AG09309 (cell line): Measurements from ENCODE around the gene ELAPOR1.

Experiments
- DNase-seq: peaks from one replicate; pipeline ENCODE4 v3.0.0-alpha.2; 2010; ENCODE audit warnings: low read depth
- H3K4me3 ChIP-seq: 2 replicates; pipeline ENCODE4 v1.5.1; 2011; ENCODE audit warnings: mild to moderate bottlenecking, low read depth, low read length, moderate library complexity; ENCODE audit not compliant: control insufficient read depth
- TF ChIP-seq, protein P1 (sequence below): IDR thresholded peaks from 2 replicates; pipeline ENCODE4 v1.5.1; 2011; ENCODE audit warnings: mild to moderate bottlenecking, low read depth, low read length, inconsistent platforms; ENCODE audit not compliant: insufficient read depth, control insufficient read depth; ENCODE audit errors: missing control alignments

The ELAPOR1 gene

GRCh38 chr1:109111386-109112055 lies 2.4 kb upstream of the ELAPOR1 start:
- TF ChIP-seq, protein P1, sequence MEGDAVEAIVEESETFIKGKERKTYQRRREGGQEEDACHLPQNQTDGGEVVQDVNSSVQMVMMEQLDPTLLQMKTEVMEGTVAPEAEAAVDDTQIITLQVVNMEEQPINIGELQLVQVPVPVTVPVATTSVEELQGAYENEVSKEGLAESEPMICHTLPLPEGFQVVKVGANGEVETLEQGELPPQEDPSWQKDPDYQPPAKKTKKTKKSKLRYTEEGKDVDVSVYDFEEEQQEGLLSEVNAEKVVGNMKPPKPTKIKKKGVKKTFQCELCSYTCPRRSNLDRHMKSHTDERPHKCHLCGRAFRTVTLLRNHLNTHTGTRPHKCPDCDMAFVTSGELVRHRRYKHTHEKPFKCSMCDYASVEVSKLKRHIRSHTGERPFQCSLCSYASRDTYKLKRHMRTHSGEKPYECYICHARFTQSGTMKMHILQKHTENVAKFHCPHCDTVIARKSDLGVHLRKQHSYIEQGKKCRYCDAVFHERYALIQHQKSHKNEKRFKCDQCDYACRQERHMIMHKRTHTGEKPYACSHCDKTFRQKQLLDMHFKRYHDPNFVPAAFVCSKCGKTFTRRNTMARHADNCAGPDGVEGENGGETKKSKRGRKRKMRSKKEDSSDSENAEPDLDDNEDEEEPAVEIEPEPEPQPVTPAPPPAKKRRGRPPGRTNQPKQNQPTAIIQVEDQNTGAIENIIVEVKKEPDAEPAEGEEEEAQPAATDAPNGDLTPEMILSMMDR = no peak
- no peak for DNase-seq

GRCh38 chr1:109112056-109112651 lies 1.8 kb upstream of the ELAPOR1 start:
- TF ChIP-seq, protein P1 = peak; percentile 33
- no peak for DNase-seq
- H3K4me3 ChIP-seq = peak overlapping the region; percentile 25; the same call in 1 of the 2 replicates

More at GRCh38 chr1:109111386-109112055, 2.4 kb upstream of the ELAPOR1 start:
- no peak overlapping the region for H3K4me3 ChIP-seq

DNA sequence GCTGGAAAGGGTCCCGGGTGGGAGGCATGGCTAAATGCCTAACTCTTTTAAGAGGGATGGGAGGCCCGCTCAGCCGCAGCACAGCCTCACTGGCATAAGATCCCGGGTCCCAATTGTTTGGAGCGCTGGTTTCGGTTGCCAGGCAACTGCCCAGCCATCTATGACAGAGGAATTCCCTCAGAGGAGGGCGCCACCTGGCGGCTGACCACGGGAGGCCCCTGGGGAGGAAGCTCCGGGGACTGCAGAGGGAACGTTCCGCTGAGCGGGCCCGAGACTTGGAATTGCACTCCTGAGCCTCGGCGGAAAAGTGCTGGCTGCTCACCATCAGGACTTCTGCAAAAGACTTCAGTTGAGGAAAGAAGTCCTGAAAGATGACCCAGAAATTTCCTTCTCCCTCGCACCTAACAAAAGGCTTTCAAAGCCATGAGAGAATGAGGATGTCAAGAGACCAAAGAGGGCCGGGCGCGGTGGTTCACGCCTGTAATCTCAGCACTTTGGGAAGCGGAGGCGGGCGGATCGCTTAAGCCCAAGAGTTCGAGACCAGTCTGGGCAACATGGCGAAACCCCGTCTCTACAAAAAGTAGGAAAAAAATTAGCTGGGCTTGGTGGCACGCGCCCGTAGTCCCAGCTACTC lies 1.1 kb upstream of the ELAPOR1 start:
- H3K4me3 ChIP-seq = peak overlapping the region; percentile 25; the same call in 1 of the 2 replicates
- TF ChIP-seq, protein P1 = peak; percentile 97
- DNase-seq = peak; percentile 46

DNA sequence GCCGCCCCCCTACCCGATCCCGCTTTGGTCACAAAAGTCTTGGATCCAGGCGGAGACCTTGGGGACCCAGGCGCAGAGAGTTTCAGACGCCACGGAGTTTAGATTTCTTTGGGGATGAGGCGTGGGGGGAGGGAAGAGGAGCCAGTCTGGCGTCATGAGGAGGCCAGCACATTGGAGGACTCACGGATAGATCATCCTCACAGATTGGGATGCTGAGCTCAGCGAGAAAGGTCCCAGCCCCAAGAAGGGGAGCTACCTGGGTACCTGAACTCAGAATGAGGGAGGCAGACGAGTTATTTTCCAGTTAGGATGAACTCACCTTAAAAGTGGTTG lies 393 bp downstream of the ELAPOR1 start:
- peak overlapping the region; percentile 29 for H3K4me3 ChIP-seq
- TF ChIP-seq, protein P1 = no peak
- no peak for DNase-seq

DNA sequence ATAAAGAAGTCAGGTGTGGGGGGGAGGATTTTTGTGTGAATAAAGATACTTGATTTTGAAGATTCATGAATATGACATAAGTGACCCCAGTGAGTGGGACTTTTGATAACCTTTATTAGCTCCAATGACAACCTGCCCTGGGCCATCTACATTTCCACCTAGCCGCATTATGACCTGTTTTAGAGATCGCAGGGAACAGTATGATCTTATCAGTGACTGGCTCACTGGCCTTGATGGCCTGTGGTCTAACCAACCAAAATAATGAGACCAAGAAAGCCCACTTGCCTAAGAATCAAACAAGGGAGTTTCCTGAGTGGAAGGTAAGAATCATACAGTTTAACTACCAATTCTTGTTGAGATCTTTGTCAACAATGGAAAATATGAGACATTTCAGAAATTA lies 1.8 kb downstream of the ELAPOR1 start:
- TF ChIP-seq, protein P1 = no peak
- no peak for DNase-seq
- H3K4me3 ChIP-seq = no peak overlapping the region

DNA sequence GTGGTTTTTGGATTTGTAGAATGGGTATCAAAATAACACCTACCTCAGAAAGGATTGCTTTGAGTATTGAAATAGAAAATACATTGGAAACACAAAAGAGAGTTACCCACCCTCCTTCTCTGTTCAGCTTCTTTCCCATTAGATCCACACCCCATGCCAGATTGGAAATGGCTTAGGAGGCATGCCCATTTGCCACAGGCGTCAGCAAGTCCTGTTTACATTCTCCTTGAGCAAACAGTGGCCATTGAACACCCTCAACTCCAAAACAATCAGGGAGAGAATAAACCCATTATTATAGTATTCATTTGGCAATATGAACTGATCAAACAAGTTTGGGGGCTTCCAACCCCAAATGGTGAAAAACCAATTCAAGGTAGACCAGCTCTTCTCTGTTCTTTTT lies 2.4 kb downstream of the ELAPOR1 start:
- TF ChIP-seq, protein P1 = no peak
- no peak for DNase-seq
- no peak overlapping the region for H3K4me3 ChIP-seq

GRCh38 chr1:109118089-109118488 lies 4.2 kb downstream of the ELAPOR1 start:
- DNase-seq = no peak
- TF ChIP-seq, protein P1 = no peak

More at GRCh38 chr1:109118089-109118488, 4.2 kb downstream of the ELAPOR1 start:
- no peak overlapping the region for H3K4me3 ChIP-seq
